ENCODE data around the gene TRIM28.
"Not testable (repeated sequence)": the region's sequence is repeated elsewhere in the genome, so short reads cannot be mapped to it uniquely, and the experiment has no call there.

The TRIM28 gene

DNA sequence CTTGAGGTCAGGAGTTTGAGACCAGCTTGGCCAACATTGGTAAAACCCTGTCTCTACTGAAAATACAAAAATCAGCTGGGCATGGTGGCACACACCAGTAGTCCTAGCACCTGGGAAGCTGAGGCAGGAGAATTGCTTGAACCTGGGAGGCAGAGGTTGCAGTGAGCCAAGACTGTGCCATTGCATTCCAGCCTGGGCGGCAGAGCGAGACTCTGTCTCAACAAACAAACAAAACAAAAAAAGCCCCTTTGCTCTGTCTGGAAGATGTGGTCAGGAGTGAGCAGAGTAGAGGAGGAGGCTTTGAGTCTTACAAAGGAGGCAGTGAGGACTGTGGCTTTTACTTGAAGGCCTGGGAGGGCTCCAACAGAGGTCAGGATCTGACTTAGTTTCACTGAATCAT, 33.7 kb downstream of the TRIM28 start:
- DNase-seq (ENCODE audit: low read depth in 2 of 2), result not testable (repeated sequence)

DNA sequence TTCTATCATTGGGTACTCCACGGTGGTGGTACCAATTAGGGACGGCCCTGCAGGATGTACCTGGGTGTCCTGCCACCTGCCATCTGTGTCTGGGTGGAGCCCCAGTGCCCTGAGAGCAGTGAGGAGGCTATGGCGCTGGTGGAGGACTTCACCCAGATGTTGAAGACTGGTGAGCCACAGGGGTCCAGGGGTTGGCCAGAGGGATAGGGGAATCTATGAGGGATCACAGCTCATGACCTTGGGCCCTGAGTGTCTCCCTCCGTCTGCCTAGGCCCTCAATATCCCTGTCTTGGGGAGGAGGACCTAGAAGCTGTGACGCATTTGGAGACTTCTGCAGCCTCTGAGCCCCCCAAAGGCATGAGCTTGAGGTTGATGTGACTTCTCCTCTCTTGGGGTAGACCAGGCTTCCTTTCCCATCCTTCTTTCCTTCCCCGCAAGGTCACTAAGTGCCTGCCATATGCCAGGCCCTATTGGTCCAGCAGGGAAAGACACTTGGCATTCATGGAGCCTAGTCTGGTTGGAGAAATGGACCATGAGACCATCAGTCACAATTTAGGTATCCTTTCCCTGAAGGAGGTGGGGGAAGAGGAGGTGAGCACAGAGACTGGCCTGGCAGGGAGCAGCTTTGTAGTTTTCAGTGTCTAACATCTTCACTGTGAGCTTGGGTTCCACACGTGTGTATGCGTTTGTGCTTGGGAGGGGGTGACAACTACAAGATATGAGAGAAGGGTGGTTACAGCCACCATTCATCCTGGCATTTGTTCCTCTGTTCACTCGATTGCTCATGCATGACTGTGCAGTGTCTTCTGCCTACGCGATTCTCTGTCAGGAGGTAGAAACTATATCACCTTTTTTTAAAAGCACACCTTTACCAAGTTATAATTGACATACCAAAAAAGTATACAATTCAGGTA, 34.4 kb downstream of the TRIM28 start:
- no peak for DNase-seq (ENCODE audit: low read depth in 2 of 2)

DNA sequence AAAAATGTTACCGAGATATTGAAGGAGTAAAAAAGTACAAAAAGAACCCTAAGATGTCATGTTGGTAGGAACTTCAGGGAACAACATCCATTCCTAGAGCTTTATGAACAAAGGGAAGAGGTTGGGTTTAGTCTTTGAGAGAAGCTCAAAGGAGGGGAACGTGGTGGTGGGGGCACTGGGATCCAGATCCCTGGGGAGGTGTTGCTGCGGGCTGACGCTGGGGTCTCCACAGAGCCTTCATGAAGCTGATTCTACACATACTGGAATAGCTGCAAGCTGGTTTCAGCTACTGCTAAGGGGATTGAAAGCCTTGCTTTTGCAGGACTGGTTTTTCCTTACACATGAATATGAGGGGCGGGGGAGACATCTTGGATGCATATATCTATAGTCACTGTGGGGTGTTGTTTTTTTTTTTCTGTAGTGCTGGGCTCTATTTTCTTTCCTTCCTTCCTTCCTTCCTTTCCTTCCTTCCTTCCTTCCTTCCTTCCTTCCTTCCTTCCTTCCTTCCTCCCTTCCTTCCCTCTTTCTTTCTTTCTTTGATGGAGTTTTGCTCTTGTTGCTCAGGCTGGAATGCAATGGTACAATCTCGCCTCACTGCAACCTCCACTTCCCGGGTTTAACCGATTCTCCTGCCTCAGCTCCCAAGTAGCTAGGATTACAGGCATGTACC, 35.7 kb downstream of the TRIM28 start:
- DNase-seq (ENCODE audit: low read depth in 2 of 2), result no peak

DNA sequence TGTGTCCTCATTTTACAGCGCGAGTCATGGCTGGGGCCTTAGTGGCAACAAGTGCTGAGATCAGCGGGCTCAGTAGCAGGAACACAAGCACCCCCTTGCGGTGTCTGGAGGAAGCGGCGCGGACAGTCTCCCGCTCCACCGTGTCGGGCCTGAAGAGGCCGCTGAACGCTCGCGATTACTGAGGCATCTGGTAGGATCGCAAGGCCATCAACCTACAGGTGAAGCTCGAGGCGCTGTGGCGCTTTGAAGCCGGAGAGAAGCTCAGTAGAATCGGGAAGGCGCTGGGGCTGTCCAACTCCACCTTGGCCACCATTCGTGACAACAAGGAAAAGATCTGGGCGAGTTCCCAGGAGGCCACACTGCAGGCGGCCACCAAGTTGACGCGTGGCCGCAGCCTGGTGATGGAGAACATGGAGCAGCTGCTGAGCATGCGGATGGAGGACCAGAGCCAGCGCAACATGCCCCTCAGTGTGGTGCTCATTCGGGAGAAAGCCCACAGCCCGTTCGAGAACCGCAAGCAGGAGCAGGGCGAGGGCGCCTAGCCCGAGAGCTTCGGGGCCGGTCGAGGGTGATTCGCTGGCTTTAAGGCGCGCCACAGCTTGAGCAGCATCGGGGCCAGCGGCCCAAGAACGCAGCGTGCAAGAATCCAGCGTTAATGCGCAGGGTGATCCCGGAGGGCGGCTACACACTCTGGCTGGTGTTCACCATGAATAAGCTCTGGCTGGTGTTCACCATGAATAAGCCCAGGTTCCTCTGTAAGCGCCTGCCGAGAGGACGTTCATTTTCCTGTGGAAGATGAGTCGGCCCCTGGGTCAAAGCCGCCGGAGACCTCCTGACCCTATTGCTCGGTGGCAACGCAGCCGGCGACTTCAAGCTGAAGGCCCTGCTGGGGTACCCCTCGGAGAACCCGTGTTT, 37.6 kb downstream of the TRIM28 start:
- DNase-seq (ENCODE audit: low read depth in 2 of 2), result peak; percentile 51 to 55

DNA sequence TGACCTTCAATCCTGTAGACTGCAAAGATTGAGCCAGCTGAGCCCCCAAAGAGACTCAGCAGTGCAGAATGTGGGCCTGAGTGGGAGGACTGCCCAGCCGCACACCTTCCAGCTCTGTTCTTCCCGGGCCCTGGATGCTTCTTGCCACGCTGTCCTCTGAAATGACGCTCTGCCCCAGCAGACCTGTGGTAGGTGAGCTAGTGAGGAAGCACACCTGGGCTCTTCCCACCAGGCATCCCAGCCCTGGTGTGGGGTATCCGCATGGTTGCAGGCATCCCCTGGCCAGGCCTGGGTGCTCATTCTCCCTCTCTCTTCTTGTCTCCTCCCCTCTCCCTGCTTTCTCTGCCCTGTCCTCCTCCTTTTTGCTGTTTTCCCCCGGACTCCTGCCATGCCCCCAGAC, 39.1 kb downstream of the TRIM28 start:
- no peak for DNase-seq (ENCODE audit: low read depth in 2 of 2)

DNA sequence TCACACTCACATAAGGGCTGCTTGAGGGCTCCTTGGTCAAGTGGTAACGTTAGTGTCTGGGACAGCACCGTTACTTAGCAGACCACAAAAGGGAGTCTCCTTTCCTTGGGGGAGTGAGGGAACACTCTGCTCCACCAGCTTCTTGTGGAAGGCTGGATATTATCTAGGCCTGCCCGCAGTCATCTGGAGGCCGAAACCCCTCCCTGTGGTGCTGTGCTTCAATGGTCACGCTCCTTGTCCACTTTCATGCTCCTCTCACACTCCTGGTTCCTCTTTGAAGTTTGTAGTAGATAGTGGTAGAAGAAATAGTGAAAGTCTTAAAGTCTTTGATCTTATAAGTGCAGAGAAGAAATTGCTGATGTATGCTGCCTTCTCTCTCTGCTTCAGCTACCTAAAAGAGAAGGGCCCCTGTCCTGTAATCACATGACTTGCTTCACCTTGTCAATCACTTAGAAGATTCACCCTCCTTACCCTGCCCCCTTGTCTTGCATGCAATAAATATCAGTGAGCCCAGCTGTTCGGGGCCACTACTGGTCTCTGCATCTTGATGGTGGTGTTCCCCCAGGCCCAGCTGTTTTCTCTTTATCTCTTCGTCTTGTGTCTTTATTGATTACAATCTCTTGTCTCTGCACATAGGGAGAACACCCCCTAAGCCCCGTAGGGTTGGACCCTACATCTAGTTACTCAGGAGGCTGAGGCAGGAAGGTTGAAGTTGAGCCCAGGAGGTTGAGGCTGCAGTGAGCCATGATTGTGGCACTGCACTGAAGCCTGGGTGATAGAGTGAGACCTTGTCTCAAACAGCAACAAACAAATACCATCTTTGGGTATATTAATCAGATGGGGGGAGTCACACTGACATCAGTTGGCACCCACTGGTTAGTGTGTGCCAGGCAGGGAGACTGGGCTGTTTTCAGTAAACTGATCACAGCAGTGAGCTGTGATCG, 40.9 kb downstream of the TRIM28 start:
- DNase-seq (ENCODE audit: low read depth in 2 of 2), result no peak

DNA sequence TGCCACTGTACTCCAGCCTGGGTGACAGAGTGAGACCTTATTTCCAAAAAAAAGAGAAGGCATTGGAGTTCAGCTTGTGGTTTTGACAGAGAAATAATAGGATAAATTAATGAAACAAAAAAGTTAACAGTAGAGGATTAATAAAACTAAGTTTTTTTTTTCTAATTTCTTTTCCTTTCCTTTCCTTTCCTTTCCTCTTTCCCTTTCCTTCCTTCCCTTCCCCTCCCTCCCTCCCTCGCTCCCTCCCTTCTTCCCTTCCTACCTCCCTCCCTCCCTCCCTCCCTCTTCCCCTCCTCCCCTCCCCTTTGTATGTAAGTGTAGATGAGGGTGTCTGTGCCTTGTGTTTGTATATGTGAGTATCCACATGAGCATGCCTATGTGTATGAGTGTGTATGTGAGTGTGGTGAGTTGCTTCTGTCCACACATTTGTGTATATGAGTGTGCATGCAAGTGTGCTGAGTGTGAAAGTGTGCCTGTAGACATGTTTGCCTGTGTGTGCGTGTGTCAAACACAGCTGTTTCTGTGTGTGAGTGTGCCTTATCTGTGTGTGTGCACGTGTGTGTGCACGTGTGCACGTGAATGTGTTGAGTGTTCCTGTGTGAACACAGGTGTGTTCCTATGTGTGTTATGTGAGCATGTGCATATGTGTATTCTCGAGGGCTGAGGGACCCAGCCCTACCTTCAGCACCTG, 41.7 kb downstream of the TRIM28 start:
- DNase-seq (ENCODE audit: low read depth in 2 of 2), result no peak

DNA sequence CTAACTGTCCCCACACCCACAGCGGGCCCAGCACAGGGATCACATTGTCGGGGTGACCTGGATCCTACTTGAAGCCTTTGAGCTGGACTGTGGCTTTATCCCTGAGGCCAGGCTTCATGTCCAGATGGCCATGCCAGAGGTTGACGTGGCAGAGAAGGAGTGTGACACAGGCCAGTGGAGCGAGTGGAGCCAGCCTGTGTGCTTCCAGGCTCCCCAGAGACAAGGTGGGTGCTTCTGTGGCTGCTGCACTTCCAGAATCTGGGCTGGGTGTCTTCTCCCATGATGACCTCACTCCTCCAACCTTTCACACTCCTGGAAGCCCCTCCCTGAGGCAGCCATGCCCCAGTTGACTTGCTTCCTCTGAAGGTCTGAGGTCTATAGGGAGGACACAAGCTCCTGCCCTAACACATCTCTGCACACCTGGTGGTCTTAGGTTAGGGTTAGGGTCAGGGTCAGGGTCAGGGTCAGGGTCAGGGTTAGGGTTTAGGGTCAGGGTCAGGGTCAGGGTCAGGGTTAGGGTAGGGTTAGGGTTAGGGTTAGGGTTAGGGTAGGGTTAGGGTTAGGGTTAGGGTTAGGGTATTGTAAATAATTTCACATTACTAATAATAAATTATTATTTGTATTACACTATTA, 42.4 kb downstream of the TRIM28 start:
- no peak for DNase-seq (ENCODE audit: low read depth in 2 of 2)
